ENCODE results near the gene UGT1A5. TPM values are rescaled to one million over a fixed set of nuclear protein-coding genes. Genes with fewer than 3 reads are reported as not detected.

Gene UGT1A5
- total and polyA plus RNA-seq, 2 of the 8 experiments (the other 6 are each of a cell fraction or from before 2014, with no cell fraction given) = not detected

- Histone ChIP-seq H3K14ac (ENCODE audit: insufficient read length) (no peak overlapping the region), H3K9me3 (ENCODE audit: insufficient read depth in 2 of 2, low read depth in 1 of 2, low read length in 1 of 2) (peaks cover 0 to 5% of the 10 kb centered on the region in 2 experiments; a peak in 1 of 4 replicates), H3K4me3 (ENCODE audit: extremely low read depth in 1 of 4, insufficient read depth in 2 of 4, low read depth in 3 of 4, low read length in 4 of 4) (no peak overlapping the region), H3K79me1 (ENCODE audit: low read depth, low read length) (no peaks in the 10 kb centered on the region), H3K23me2 (ENCODE audit: low read depth, low read length) (no peaks in the 10 kb centered on the region), H4K5ac (ENCODE audit: insufficient read length, low read depth, low read length) (no peak overlapping the region), H3K36me3 (ENCODE audit: control insufficient read depth in 2 of 4, insufficient read depth in 4 of 4, low read length in 3 of 4) (no peaks in the 10 kb centered on the region), H3K9ac (replicated peaks in 1 of 4; ENCODE audit: extremely low read depth in 1 of 4, low read depth in 3 of 4, low read length in 3 of 4) (no peak overlapping the region), H3K18ac (ENCODE audit: extremely low read depth, low read length) (no peak overlapping the region), H3K27me3 (replicated peaks in 1 of 4; ENCODE audit: control insufficient read depth in 3 of 4, extremely low read depth in 1 of 4, insufficient read depth in 3 of 4, low read length in 3 of 4) (no peaks in the 10 kb centered on the region), H3K4me1 (replicated peaks in 1 of 4; ENCODE audit: control insufficient read depth in 3 of 4, insufficient read depth in 4 of 4, low read length in 3 of 4) (no peaks in the 10 kb centered on the region), H3K27ac (ENCODE audit: low read depth, low read length) (no peak overlapping the region), H2BK5ac (ENCODE audit: low read depth, low read length) (no peak overlapping the region), H2AK5ac (ENCODE audit: low read depth, low read length) (no peak overlapping the region), H2BK120ac (replicated peaks; ENCODE audit: low read depth, low read length) (no peak overlapping the region), H3K56ac (replicated peaks; ENCODE audit: insufficient read length, low read depth, low read length) (no peak overlapping the region), H2AFZ (ENCODE audit: low read length) (no peak overlapping the region), H2BK15ac (ENCODE audit: low read length) (no peak overlapping the region), H3K79me2 (ENCODE audit: control insufficient read depth in 1 of 2, insufficient read depth in 2 of 2, low read length in 2 of 2) (no peaks in the 10 kb centered on the region), H3K4me2 (ENCODE audit: insufficient read depth in 1 of 2, low read depth in 2 of 2, low read length in 2 of 2) (no peak overlapping the region), H2BK12ac (ENCODE audit: low read depth, low read length) (no peak overlapping the region), H3K23ac (ENCODE audit: insufficient read length) (no peak overlapping the region), H4K91ac (replicated peaks; ENCODE audit: insufficient read length, low read length) (no peak overlapping the region), H4K20me1 (replicated peaks in 1 of 2; ENCODE audit: control insufficient read depth in 1 of 2, insufficient read depth in 2 of 2, low read length in 2 of 2) (no peaks in the 10 kb centered on the region), H3K4ac (replicated peaks; ENCODE audit: insufficient read length, low read depth, low read length) (no peak overlapping the region), H4K8ac (ENCODE audit: extremely low read depth, insufficient read depth, low read length) (no peak overlapping the region), H2BK20ac (ENCODE audit: low read length) (no peak overlapping the region)
- no peak for DNase-seq (ENCODE audit: low read depth in 1 of 2, low spot score in 2 of 2)
- 86% methylated on average over 7 of the region's 7 CpGs; no CpG with 5 or more reads in 1 of the 2 experiments for WGBS, 2 experiments (ENCODE audit: extremely low coverage in 1 of 2, insufficient coverage in 1 of 2, insufficient read length in 1 of 2, insufficient replicate concordance in 2 of 2, low coverage in 1 of 2, low lambda C conversion rate in 2 of 2, missing lambda C conversion rate in 1 of 2)
- FAIRE-seq = no peak
- POLR2A ChIA-PET (ENCODE audit: partially characterized antibody) = interaction anchor here (1.4 kb wide), 1 partner anchor 62 kb away, joined by 3 read pairs; the partner anchor contains the start of gene HJURP
- CTCF ChIA-PET (ENCODE audit: partially characterized antibody) = interaction anchor here (0.7 kb wide), 1 partner anchor 35 kb away, joined by 3 read pairs; no protein-coding TSS in a partner anchor
- TF ChIP-seq JUN (IDR thresholded peaks at IDR 0.05; ENCODE audit: low read depth, low read length) (no peak), BRCA1 (IDR thresholded peaks at IDR 0.05; ENCODE audit: low read depth, low read length) (no peak), POU5F1 (IDR thresholded peaks at IDR 0.05; ENCODE audit: low read depth, low read length) (no peak)
- TF ChIP-seq, protein P1, sequence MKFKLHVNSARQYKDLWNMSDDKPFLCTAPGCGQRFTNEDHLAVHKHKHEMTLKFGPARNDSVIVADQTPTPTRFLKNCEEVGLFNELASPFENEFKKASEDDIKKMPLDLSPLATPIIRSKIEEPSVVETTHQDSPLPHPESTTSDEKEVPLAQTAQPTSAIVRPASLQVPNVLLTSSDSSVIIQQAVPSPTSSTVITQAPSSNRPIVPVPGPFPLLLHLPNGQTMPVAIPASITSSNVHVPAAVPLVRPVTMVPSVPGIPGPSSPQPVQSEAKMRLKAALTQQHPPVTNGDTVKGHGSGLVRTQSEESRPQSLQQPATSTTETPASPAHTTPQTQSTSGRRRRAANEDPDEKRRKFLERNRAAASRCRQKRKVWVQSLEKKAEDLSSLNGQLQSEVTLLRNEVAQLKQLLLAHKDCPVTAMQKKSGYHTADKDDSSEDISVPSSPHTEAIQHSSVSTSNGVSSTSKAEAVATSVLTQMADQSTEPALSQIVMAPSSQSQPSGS (IDR thresholded peaks at IDR 0.05; ENCODE audit: low read length) = no peak
Observed at GRCh38 chr2:233792720-233793119, 80.0 kb downstream of the UGT1A5 start.

All from H1 (cell line).